ENCODE data around the gene FGF2.

Gene FGF2

DNA sequence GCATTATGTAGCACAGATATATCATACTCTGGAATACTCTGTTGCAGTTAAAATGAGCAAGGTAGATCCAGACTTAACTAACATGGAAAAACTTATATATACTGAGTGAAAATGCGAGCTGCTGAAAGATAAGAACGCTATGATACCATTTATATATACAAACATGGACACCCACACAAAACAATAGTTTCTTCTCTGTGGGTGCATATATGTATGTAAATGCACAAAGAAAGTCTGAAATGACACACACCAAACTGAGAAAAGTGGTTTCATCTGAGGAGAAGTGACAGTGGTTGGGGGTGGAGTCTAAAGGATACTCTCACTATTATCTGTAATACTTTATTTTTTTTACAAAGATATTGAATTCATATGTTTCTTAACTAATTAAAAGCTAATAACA lies 12.2 kb upstream of the FGF2 start:
- no peak for DNase-seq (ENCODE audit: extremely low read depth, low read depth)
- no peak overlapping the region for H3K4me3 ChIP-seq (replicated peaks; ENCODE audit: low read depth, low read length)
- no peak for TF ChIP-seq CTCF (IDR thresholded peaks at IDR 0.05; ENCODE audit: low read depth, low read length, missing control alignments)

DNA sequence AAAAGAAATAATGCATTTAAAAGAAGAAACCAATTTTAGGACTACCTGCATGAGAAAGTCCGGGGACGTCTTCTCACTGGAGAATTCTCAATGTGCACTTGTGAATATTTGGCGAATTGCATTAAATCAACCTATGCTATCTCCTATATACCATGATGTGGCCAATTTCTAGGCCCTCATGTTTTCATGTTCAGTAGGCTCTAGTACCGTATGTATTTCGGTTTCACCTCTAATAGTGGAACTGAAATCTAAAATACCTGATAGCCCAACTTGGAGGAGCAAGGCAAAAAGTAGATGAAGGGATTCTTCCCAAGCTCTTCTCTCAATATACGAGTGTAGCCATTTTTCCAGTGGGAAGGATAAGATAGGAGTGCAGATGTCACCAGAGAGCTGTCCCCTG lies 11.4 kb upstream of the FGF2 start:
- no peak for TF ChIP-seq CTCF (IDR thresholded peaks at IDR 0.05; ENCODE audit: low read depth, low read length, missing control alignments)
- DNase-seq (ENCODE audit: extremely low read depth, low read depth) = no peak
- H3K4me3 ChIP-seq (replicated peaks; ENCODE audit: low read depth, low read length) = no peak overlapping the region

DNA sequence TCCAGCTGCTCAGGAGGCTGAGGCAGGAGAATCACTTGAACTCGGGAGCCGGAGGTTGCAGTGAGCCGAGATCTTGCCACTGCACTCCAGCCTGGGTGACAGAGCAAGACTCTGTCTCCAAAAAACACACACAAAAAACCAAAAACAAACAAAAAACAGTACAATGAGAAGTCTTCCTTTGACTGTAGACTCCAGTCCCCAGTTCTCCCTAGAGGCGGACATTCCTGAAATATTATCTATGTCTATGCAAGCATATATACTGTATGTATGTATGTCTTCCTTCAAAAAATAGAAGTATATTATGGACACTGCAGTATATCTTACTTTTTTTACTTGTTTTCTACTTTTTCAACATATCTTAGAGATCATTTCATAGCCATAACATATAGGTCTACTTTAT lies 10.2 kb upstream of the FGF2 start:
- TF ChIP-seq CTCF (IDR thresholded peaks at IDR 0.05; ENCODE audit: low read depth, low read length, missing control alignments) = no peak
- DNase-seq (ENCODE audit: extremely low read depth, low read depth) = no peak
- H3K4me3 ChIP-seq (replicated peaks; ENCODE audit: low read depth, low read length) = no peak overlapping the region

DNA sequence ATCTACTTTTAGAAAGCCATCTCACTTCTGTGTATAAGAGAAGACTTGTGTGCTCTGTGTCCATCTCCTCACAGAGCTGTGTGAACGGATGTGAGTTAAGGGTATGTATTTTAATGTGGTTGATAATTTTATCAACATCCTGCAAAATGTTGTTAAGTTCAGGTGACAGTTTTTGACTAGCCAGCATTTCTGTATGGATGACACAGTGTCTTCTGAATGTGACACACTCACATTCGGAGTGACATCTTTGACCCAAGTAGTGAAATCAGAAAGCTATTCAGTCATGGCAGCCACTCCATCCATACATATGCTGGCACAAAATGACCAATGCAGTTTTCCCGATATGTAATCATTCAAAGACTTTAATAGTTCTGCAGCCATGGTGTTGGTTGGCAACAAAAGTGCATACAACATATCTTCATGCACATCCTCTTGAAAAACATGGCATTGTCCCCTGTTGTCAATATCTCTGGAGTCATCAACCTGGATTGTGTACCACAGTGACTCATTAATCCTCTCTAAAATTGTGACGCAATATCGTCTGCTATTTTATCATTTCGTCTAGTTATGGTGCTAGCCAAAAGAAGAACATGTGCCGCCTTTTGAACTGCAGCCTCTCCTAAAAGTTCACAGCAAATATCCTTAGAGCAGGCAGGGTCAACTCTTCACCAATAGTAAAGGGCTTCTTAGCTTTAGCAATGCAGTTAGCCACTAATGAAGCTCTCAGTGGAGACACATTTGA lies 6.8 kb upstream of the FGF2 start:
- no peak for TF ChIP-seq CTCF (IDR thresholded peaks at IDR 0.05; ENCODE audit: low read depth, low read length, missing control alignments)
- no peak for DNase-seq (ENCODE audit: extremely low read depth, low read depth)
- no peak overlapping the region for H3K4me3 ChIP-seq (replicated peaks; ENCODE audit: low read depth, low read length)

DNA sequence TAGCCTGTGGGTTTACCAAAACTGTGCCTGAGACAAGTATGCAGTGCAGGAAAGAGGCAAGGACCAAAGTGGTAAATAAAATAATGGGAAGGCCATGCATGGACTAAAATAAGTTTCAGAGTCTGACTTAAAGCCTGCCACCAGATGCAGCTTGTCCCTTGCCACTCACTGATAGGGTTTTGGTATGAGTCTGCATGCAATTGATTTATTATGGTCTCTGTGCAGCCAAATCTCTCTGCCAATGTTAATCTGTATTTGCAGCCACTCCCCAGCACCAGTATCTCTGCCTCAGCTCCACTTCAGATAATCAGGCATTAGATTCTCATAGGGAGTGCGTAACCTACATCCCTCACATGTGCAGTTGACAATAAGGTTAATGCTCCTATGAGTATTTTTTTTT lies 5.5 kb upstream of the FGF2 start:
- TF ChIP-seq CTCF (IDR thresholded peaks at IDR 0.05; ENCODE audit: low read depth, low read length, missing control alignments) = no peak
- H3K4me3 ChIP-seq (replicated peaks; ENCODE audit: low read depth, low read length) = no peak overlapping the region
- DNase-seq (ENCODE audit: extremely low read depth, low read depth) = no peak

DNA sequence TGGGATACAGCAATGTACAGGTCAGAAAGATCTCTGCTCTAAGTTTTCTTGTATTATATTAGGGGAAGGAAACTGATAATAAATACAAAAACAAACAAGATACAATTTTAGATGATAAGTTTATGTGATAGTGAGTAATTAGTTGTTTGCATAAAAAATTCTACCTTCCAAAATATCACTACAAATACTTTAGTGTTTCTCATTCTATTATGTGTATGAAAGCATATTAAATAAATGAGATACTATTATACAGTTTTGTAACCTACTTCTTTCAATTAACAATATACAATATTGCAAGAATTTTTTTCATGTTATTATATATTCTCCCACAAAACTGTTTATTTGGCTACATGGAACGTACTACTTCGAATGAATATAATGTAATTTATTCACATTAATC lies 4.2 kb upstream of the FGF2 start:
- no peak for TF ChIP-seq CTCF (IDR thresholded peaks at IDR 0.05; ENCODE audit: low read depth, low read length, missing control alignments)
- DNase-seq (ENCODE audit: extremely low read depth, low read depth) = no peak

DNA sequence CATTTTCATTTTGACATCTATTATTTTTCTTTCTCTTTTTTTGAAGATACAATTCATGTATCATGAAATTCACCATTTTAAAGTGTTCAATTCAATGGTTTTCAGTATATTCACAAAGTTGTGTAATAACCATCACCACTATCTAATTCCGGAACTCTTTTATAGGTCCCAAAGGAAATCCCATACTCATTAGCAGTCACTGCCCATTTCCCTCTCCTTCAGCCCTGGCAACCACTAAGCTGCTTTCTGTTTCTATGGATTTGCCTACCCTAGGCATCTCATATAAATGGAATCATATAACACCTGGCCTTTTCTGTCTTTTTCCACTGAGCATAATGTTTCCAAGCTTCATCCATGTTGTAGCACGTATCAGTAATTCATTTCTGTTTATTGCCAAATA lies 3.2 kb upstream of the FGF2 start:
- H3K4me3 ChIP-seq (replicated peaks; ENCODE audit: low read depth, low read length) = no peak overlapping the region
- TF ChIP-seq CTCF (IDR thresholded peaks at IDR 0.05; ENCODE audit: low read depth, low read length, missing control alignments) = no peak
- no peak for DNase-seq (ENCODE audit: extremely low read depth, low read depth)

More for the DNA sequence above, 4.2 kb upstream of the FGF2 start:
- H3K4me3 ChIP-seq (replicated peaks; ENCODE audit: low read depth, low read length) = no peak overlapping the region

All from HFF-Myc (cell line).